NOMO-1 (cell line): Measurements from ENCODE around the gene ABCB11.
"Not testable (repeated sequence)": the region's sequence is repeated elsewhere in the genome, so short reads cannot be mapped to it uniquely, and the experiment has no call there.

Source experiments
- DNase-seq, 2 experiments: peaks; one replicate each; lab custom pipeline; 2025; ENCODE audit not compliant: unreplicated experiment in 2 of 2; lab: John Stamatoyannopoulos, UW

Gene ABCB11

DNA sequence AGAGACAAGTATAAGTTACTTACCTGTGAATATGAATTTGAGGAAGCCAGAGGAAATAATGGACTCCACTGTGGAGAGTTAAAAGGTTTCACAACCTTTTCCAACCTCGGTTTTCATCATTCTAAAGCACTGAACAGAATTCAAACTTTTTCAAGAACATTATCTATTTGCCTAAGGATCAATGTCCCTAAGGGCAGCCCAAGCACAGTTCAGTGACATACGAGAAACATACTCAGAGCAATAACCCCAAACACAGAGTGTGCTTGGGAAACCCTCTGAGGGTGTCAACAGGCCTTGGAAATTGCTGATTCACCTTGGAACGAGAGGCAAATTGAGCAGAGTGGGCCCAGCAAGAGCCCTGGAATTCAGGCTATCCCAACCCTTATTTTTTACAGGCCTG lies at the start of gene ABCB11:
TSS of gene ABCB11 (minus strand) at position 123 of the 400 bp plus-strand sequence. CDS start 13,199 bp downstream, outside the sequence.
- no peak for DNase-seq

GRCh38 chr2:169080250-169081069 lies 49.3 kb upstream of the ABCB11 start:
- DNase-seq = peak; percentile 60 to 70

- DNase-seq = peak; percentile 12 to 20
These were observed 46.6 kb upstream of the ABCB11 start for GRCh38 chr2:169077674-169078240.

DNA sequence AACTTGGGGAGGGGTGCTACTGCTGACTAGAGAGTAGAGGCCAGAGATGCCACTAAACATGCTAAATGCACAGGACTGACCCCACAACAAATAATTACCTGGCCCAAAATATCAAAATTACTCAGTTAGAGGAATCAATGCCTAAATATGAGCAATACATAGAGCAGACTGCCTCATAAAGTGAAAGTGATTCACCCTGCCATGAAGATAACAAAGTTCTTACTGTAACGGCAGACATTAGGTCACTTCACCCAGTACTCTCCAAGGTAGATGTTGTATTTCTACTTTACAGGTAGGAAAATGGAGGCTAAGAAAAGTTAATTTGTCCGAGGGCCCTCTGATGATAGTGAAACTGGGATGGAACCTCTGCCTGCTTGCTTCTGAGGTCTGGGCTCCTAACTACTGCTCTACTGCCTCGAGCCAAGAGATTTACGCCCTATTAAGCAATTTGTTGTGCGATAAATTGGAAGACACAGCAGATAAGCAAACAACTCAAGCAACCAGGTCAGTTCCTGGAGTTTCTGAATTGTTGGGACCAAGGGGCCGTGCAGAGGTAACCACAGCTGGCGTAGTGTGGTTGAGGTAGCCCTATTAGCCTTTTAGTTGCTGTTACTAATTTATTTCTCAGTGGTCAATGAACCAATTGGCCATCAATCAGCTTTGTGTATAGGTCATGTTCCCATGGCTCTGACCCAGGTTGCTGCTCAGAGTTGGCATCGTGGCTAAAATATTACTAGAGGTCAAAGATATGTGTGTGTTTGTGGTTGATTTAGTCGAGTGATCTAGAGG lies 43.0 kb upstream of the ABCB11 start:
- DNase-seq = no peak

DNA sequence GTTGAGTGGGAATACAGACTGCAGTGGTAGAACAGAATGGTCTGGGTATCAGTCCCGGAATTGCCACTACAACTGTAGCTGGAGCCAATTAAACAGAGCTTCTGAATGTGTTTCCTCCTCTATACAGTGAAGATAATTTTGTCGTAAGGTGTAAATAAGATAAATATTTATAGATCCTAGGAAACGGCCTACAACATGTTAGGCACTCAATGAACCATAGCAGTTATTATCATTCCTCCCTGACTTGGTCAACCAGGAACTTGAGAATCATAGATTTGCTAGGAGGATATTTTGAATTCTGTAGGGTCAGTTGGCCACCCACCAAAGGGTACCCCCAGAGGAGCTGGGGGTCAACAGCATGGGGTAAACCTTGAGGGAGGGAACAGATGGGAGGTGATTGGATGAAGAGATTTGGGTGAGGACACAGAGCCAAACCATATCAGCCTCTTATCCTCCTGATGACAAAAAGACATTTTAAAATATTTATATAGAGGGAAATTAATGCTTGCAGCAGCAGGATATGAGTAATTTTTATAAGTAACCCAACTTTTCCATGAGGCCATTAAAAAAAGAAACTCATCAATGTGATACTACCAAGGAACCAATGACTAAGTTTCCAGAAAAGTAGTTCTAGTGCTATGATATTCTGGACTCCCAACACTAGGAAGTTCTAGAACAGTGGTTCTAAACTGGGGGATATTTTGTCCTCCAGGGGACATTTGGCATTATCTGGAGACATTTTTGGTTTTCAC lies 42.3 kb upstream of the ABCB11 start:
- DNase-seq = no peak

DNA sequence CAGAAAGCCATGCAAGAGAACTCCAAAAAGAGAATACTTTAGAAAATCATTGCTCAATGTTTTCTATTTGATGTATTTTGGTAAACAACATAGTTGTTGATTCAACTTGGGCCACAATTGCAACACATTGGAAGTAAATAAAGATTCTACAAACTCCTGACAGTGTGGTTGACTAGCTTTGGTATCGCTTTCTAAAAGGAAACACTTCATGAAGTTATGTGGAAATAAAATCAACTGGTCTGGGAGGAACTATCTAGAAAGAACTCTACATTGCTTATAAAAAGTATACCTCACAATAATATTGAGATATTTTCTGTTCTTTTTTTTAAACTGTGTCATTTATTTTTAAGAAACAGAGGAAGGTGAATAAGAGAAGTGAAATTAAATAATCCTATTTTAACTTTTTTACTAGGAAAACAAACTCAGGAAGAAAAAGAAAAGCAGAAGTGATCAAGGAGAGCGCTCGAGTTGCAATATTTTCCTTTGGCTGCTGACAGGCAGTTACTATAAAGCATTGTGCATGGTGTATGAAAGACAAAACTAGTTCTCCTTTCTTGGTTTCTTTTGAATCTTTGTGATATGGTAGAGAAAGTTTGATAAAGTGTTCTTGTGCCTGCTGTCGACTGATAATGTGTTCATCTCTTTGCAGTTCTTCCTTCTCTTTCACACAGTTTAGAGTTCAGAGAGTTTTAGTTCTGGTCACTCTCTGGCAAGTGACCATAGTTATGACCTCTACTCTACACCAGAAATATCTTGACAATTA lies 41.2 kb upstream of the ABCB11 start:
- DNase-seq = peak; percentile 78 to 100

DNA sequence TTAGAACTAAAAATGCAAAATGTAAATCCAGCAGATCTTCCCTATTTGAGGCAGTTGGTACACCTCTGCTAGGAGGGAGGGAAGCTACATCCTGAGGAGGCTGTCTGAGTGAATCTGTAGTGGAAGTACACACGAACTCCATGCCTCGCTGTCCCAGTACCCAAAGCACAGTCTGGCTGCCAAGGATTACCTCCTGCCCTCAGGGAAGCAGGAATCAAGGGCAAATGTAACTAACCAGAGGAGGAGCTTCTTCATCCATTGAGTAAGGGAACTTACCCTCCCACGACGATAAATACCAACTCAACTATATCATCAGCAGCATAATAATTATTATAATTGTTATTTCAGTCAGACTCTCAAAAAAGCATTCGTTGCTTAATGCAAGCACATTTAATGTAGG lies 40.3 kb upstream of the ABCB11 start:
- peak; percentile 18 for DNase-seq

DNA sequence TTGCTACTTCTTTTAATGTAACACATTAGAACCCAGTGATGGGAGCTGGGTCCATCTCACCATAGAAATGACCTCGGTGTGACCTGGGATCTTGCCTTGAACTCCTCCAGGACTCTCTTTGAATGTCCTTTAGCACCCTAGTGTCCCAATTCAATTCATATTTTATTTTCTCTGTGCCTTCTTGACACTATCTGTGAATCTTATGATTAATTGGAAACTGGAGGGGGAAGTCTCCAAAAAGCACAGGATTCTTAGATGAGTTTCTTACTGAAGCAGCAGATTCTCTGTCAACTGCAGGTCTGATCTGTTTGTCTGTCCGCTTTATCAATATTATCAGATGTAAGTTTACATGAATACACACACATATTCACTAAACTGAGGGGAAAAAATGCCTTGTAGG lies 38.7 kb upstream of the ABCB11 start:
- no peak for DNase-seq

DNA sequence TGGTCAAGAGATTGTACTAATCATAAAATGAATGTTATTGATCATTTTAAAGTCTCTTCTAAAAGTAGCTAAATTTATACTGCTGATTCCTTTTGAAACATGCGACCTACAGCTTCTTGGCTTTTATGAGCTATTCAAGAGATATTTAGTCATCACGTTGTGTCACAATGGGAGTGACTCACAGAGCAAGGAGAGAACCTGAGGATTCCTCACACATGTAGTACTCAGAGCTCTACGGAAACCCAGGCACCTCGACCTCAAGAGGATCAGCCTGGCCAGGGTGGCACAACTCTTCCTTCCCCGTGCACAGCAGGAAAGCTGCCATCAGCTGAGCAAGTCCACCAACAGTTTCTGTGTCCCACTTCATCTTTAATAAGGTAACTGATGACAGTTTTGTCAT lies 38.2 kb upstream of the ABCB11 start, which contains the start of gene DHRS9:
TSS of gene DHRS9 (plus strand) at position 223 of the 400 bp plus-strand sequence. CDS start 12,019 bp downstream, outside the sequence.
- DNase-seq = peak; percentile 81 to 98

DNA sequence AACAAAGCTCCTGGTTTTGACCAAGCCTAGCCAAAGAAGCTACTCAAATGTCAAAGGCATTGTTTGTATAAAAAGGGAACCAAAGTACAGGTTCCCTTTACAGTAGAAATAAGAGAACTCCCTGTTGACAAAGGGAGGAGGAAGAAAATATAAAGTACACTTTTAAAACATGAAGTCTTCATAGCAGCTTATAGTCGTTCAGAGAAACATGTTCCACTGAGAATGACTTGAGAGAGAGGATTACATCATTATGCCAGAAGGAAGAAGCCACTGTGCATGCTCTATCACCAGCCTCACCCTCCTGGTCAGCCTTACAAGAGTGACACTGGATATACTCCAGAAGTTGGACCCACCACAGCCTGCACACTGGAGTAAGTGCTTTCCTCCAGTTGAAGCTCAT lies 35.8 kb upstream of the ABCB11 start:
- peak in 1 of 2 experiments; percentile 66 for DNase-seq

GRCh38 chr2:169065864-169066517 lies 34.9 kb upstream of the ABCB11 start:
- no peak for DNase-seq

GRCh38 chr2:169065422-169065821 lies 34.3 kb upstream of the ABCB11 start:
- DNase-seq = no peak

DNA sequence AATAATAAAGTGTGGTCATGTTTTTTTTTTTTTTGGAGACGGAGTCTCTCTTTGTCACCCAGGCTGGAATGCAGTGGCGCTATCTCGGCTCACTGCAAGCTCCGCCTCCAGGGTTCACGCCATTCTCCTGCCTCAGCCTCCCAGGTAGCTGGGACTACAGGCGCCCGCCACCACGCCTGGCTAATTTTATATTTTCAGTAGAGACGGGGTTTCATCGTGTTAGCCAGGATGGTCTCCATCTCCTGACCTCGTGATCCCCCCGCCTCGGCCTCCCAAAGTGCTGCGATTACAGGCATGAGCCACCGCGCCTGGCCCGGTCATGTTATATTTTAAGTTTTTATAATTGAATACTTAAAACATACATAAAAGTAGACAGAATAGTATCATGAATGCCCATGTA lies 33.1 kb upstream of the ABCB11 start:
- DNase-seq = not testable (repeated sequence)

- DNase-seq = not testable (repeated sequence)
These were observed 23.5 kb upstream of the ABCB11 start for GRCh38 chr2:169054575-169054974.

- peak in 1 of 2 experiments; percentile 57 for DNase-seq
These were observed 19.5 kb upstream of the ABCB11 start for GRCh38 chr2:169050476-169051240.

DNA sequence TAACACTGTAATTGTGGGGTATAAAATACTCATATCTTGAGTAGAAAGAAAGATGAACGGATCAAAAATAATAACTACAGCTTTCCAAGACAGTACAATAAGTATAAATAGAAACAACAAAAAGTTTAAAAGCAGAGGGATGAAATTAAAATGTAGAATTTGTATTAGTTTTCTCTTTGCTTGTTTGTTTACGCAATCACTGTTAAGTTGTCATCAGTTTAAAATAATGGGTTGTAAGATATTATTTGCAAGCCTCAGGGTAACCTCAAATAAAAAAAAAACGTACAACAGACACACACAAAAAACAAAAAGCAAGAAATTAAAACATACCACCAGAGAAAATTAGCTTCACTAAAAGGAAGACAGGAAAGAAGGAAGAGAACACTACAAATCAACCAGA lies 18.0 kb upstream of the ABCB11 start:
- no peak for DNase-seq

- no peak for DNase-seq
These were observed 16.4 kb upstream of the ABCB11 start for GRCh38 chr2:169047256-169048250.
